CD8-positive, alpha-beta memory T cell (primary cell): ENCODE data around the gene IPO13. TPM values are rescaled to one million over a fixed set of nuclear protein-coding genes. Genes with fewer than 3 reads are reported as not detected.
A peak's percentile ranks its signal among the peaks of the same experiment; 100 is the strongest.

Experiments used
- CTCF ChIA-PET: fragments of 350-600 bp; sonication (Branson Sonifier 250); formaldehyde crosslinking; loops from one replicate; lab custom pipeline; 2021; ENCODE audit warnings: antibody characterized with exemption; lab: Charles Lee
- POLR2A ChIA-PET: fragments of 350-600 bp; sonication (Branson Sonifier 250); formaldehyde crosslinking; loops from one replicate; lab custom pipeline; 2021; ENCODE audit warnings: antibody characterized with exemption; lab: Charles Lee
- DNase-seq, 5 donors: peaks; one replicate each; pipeline versions ENCODE4 v3.0.0 to v3.0.0-alpha.2; 2020 to 2022; ENCODE audit warnings: mixed read lengths in 1 of 5
- H3K27ac ChIP-seq: one replicate; pipeline ENCODE4 v1.7.0; 2013; ENCODE audit warnings: low read depth, mild to moderate bottlenecking, low read length, moderate library complexity
- H3K27me3 ChIP-seq: 2 replicates; pipeline ENCODE4 v1.7.0; 2013; ENCODE audit warnings: low read length, mild to moderate bottlenecking; ENCODE audit not compliant: insufficient read depth, poor library complexity, severe bottlenecking
- H3K36me3 ChIP-seq: 2 replicates; pipeline ENCODE4 v1.7.0; 2013; ENCODE audit warnings: mild to moderate bottlenecking, low read length, moderate library complexity; ENCODE audit not compliant: insufficient read depth
- H3K4me1 ChIP-seq: 2 replicates; pipeline ENCODE4 v1.7.0; 2013; ENCODE audit warnings: mild to moderate bottlenecking, low read length, moderate library complexity; ENCODE audit not compliant: insufficient read depth
- H3K4me3 ChIP-seq: 2 replicates; pipeline ENCODE4 v1.7.0; 2013; ENCODE audit warnings: mild to moderate bottlenecking, low read length
- H3K9me3 ChIP-seq: 2 replicates; pipeline ENCODE4 v1.7.0; 2013; ENCODE audit warnings: mild to moderate bottlenecking, low read length
- H3K27ac Mint-ChIP-seq, 8 donors: one replicate each; pipeline ENCODE4 v1.8.0; 2020 to 2021; ENCODE audit warnings: mixed read lengths in 8 of 8, mild to moderate bottlenecking in 6 of 8, inconsistent platforms in 3 of 8, moderate library complexity in 3 of 8
- H3K27me3 Mint-ChIP-seq, 2 donors: one replicate each; pipeline ENCODE4 v1.8.0; 2020 to 2021; ENCODE audit warnings: mixed read lengths in 2 of 2, mild to moderate bottlenecking in 1 of 2, moderate library complexity in 1 of 2
- H3K36me3 Mint-ChIP-seq, 3 donors: one replicate each; pipeline ENCODE4 v1.8.0; 2020 to 2021; ENCODE audit warnings: mixed read lengths in 3 of 3, inconsistent platforms in 1 of 3, mild to moderate bottlenecking in 1 of 3
- H3K4me1 Mint-ChIP-seq, 3 donors: one replicate each; pipeline ENCODE4 v1.8.0; 2020 to 2021; ENCODE audit warnings: mixed read lengths in 3 of 3, inconsistent platforms in 1 of 3, mild to moderate bottlenecking in 1 of 3
- H3K4me3 Mint-ChIP-seq, 7 donors: one replicate each; pipeline ENCODE4 v1.8.0; 2020 to 2021; ENCODE audit warnings: mixed read lengths in 7 of 7, mild to moderate bottlenecking in 6 of 7, moderate library complexity in 4 of 7, inconsistent platforms in 2 of 7
- H3K9me3 Mint-ChIP-seq, 5 donors: one replicate each; pipeline ENCODE4 v1.8.0; 2020 to 2022; ENCODE audit warnings: mixed read lengths in 5 of 5, mild to moderate bottlenecking in 3 of 5, moderate library complexity in 2 of 5, inconsistent platforms in 1 of 5
- polyA plus RNA-seq: library from polyadenylated mRNA; unstranded; fragments of 300-500 nt; fragmentation: Illumina TruSeq; gene quantifications from one replicate; pipeline ENCODE4 v1.2.3, GENCODE V29; 2021
- total RNA-seq, 2 experiments: library from RNA; stranded (reverse); gene quantifications; one replicate each; pipeline ENCODE4 v1.2.3, GENCODE V29; 2021

IPO13 gene
- total and polyA plus RNA-seq, 3 experiments from 2014 or later = 16.0 to 32.1 (median 28.9) TPM

GRCh38 chr1:43995984-43996732 is 49.4 kb downstream of the IPO13 start:
- H3K27ac Mint-ChIP-seq = peak overlapping the region in 1 of 8 donors; percentile 78
- Histone ChIP-seq H3K27ac (no peak overlapping the region), H3K27me3 (no peaks in the 10 kb centered on the region), H3K4me3 (no peak overlapping the region), H3K9me3 (no peaks in the 10 kb centered on the region), H3K36me3 (no peaks in the 10 kb centered on the region), H3K4me1 (peaks cover 8% of the 10 kb centered on the region)
- no peaks in the 10 kb centered on the region for H3K9me3 Mint-ChIP-seq
- no peak for DNase-seq
- peak overlapping the region in 1 of 7 donors; percentile 32 for H3K4me3 Mint-ChIP-seq
- CTCF ChIA-PET = no interaction called here
- peaks cover 10 to 17% (median 12%) of the 10 kb centered on the region in 3 donors for H3K4me1 Mint-ChIP-seq
- POLR2A ChIA-PET = no interaction called here
- peaks cover 0 to 2% of the 10 kb centered on the region in 2 donors for H3K27me3 Mint-ChIP-seq
- H3K36me3 Mint-ChIP-seq = peaks cover 0 to 2% (median 0%) of the 10 kb centered on the region in 3 donors

- Mint-ChIP-seq H3K36me3 (no peaks in the 10 kb centered on the region), H3K27ac (no peak overlapping the region), H3K27me3 (peaks cover 0 to 5% of the 10 kb centered on the region in 2 donors), H3K9me3 (no peaks in the 10 kb centered on the region), H3K4me1 (peaks cover 8 to 12% (median 10%) of the 10 kb centered on the region in 3 donors), H3K4me3 (no peak overlapping the region)
- no peak for DNase-seq
- Histone ChIP-seq H3K9me3 (no peaks in the 10 kb centered on the region), H3K27me3 (no peaks in the 10 kb centered on the region), H3K4me1 (peaks cover 8% of the 10 kb centered on the region), H3K36me3 (no peaks in the 10 kb centered on the region), H3K4me3 (no peak overlapping the region), H3K27ac (no peak overlapping the region)
- ChIA-PET POLR2A (no interaction called here), CTCF (no interaction called here)
These were observed 50.0 kb downstream of the IPO13 start for GRCh38 chr1:43996733-43997115.

- Mint-ChIP-seq H3K9me3 (no peaks in the 10 kb centered on the region), H3K36me3 (no peaks in the 10 kb centered on the region), H3K4me3 (no peak overlapping the region), H3K27ac (no peak overlapping the region), H3K27me3 (peaks cover 0 to 5% of the 10 kb centered on the region in 2 donors), H3K4me1 (peaks cover 4 to 5% (median 4%) of the 10 kb centered on the region in 3 donors)
- H3K27me3 ChIP-seq = no peaks in the 10 kb centered on the region
- H3K9me3 ChIP-seq = no peaks in the 10 kb centered on the region
- CTCF ChIA-PET = no interaction called here
- DNase-seq = peak in 1 of 5 donors; percentile 46
- no peak overlapping the region for H3K27ac ChIP-seq
- H3K4me3 ChIP-seq = no peak overlapping the region
- POLR2A ChIA-PET = no interaction called here
- no peaks in the 10 kb centered on the region for H3K36me3 ChIP-seq
- peaks cover 2% of the 10 kb centered on the region for H3K4me1 ChIP-seq
These were observed 50.7 kb downstream of the IPO13 start for GRCh38 chr1:43997295-43997999.

GRCh38 chr1:43998000-43998378 is 51.2 kb downstream of the IPO13 start:
- no peaks in the 10 kb centered on the region for H3K36me3 Mint-ChIP-seq
- H3K4me1 Mint-ChIP-seq = no peaks in the 10 kb centered on the region
- POLR2A ChIA-PET = no interaction called here
- no peaks in the 10 kb centered on the region for H3K9me3 Mint-ChIP-seq
- Histone ChIP-seq H3K27ac (no peak overlapping the region), H3K9me3 (no peaks in the 10 kb centered on the region), H3K4me1 (no peaks in the 10 kb centered on the region), H3K36me3 (no peaks in the 10 kb centered on the region), H3K27me3 (no peaks in the 10 kb centered on the region), H3K4me3 (no peak overlapping the region)
- peaks cover 0 to 5% of the 10 kb centered on the region in 2 donors for H3K27me3 Mint-ChIP-seq
- CTCF ChIA-PET = no interaction called here
- no peak overlapping the region for H3K27ac Mint-ChIP-seq
- no peak for DNase-seq
- no peak overlapping the region for H3K4me3 Mint-ChIP-seq

GRCh38 chr1:43999455-43999854 is 52.7 kb downstream of the IPO13 start:
- Mint-ChIP-seq H3K4me1 (no peaks in the 10 kb centered on the region), H3K27ac (no peak overlapping the region), H3K27me3 (peaks cover 0 to 5% of the 10 kb centered on the region in 2 donors), H3K36me3 (no peaks in the 10 kb centered on the region), H3K9me3 (no peaks in the 10 kb centered on the region), H3K4me3 (no peak overlapping the region)
- CTCF ChIA-PET = interaction anchor here (1.2 to 1.3 kb wide), 2 partner anchors 37 to 47 kb away, joined by 3 read pairs; no protein-coding TSS in a partner anchor
- no peaks in the 10 kb centered on the region for H3K27me3 ChIP-seq
- H3K36me3 ChIP-seq = no peaks in the 10 kb centered on the region
- no peaks in the 10 kb centered on the region for H3K4me1 ChIP-seq
- H3K4me3 ChIP-seq = no peak overlapping the region
- no peak overlapping the region for H3K27ac ChIP-seq
- no peak for DNase-seq
- no peaks in the 10 kb centered on the region for H3K9me3 ChIP-seq
- POLR2A ChIA-PET = no interaction called here

- H3K27ac Mint-ChIP-seq = no peak overlapping the region
- no peaks in the 10 kb centered on the region for H3K4me1 Mint-ChIP-seq
- no peak overlapping the region for H3K4me3 ChIP-seq
- no peaks in the 10 kb centered on the region for H3K9me3 ChIP-seq
- H3K27ac ChIP-seq = no peak overlapping the region
- H3K9me3 Mint-ChIP-seq = no peaks in the 10 kb centered on the region
- DNase-seq = no peak
- no peaks in the 10 kb centered on the region for H3K36me3 ChIP-seq
- H3K27me3 Mint-ChIP-seq = peaks cover 0 to 5% of the 10 kb centered on the region in 2 donors
- no peaks in the 10 kb centered on the region for H3K27me3 ChIP-seq
- H3K4me3 Mint-ChIP-seq = no peak overlapping the region
- CTCF ChIA-PET = interaction anchor here (1.2 to 1.3 kb wide), 2 partner anchors 37 to 46 kb away, joined by 3 read pairs; no protein-coding TSS in a partner anchor
- POLR2A ChIA-PET = no interaction called here
- H3K4me1 ChIP-seq = no peaks in the 10 kb centered on the region
- no peaks in the 10 kb centered on the region for H3K36me3 Mint-ChIP-seq
These were observed 53.4 kb downstream of the IPO13 start for GRCh38 chr1:44000122-44000665.

- Histone ChIP-seq H3K4me1 (no peaks in the 10 kb centered on the region), H3K27ac (no peak overlapping the region), H3K27me3 (no peaks in the 10 kb centered on the region), H3K9me3 (no peaks in the 10 kb centered on the region), H3K36me3 (no peaks in the 10 kb centered on the region), H3K4me3 (no peak overlapping the region)
- CTCF ChIA-PET = interaction anchor here (1.1 to 6.8 kb wide), 2 partner anchors 9 to 34 kb away, joined by 5 to 108 read pairs; no protein-coding TSS in a partner anchor
- no peaks in the 10 kb centered on the region for H3K4me1 Mint-ChIP-seq
- H3K36me3 Mint-ChIP-seq = no peaks in the 10 kb centered on the region
- no peak overlapping the region for H3K4me3 Mint-ChIP-seq
- POLR2A ChIA-PET = no interaction called here
- H3K27ac Mint-ChIP-seq = no peak overlapping the region
- H3K9me3 Mint-ChIP-seq = no peaks in the 10 kb centered on the region
- no peak for DNase-seq
- H3K27me3 Mint-ChIP-seq = peaks cover 0 to 5% of the 10 kb centered on the region in 2 donors
These were observed 55.4 kb downstream of the IPO13 start for GRCh38 chr1:44002165-44002564.
